GM18868 (cell line): Measurements from ENCODE around the gene NIM1K.

Source experiments
- ATAC-seq: cut with Tn5 transposase; IDR thresholded peaks from one replicate; pipeline ENCODE4 v1.9.1; 2021; ENCODE audit warnings: mild to moderate bottlenecking, moderate library complexity; ENCODE audit not compliant: unreplicated experiment

NIM1K gene

DNA sequence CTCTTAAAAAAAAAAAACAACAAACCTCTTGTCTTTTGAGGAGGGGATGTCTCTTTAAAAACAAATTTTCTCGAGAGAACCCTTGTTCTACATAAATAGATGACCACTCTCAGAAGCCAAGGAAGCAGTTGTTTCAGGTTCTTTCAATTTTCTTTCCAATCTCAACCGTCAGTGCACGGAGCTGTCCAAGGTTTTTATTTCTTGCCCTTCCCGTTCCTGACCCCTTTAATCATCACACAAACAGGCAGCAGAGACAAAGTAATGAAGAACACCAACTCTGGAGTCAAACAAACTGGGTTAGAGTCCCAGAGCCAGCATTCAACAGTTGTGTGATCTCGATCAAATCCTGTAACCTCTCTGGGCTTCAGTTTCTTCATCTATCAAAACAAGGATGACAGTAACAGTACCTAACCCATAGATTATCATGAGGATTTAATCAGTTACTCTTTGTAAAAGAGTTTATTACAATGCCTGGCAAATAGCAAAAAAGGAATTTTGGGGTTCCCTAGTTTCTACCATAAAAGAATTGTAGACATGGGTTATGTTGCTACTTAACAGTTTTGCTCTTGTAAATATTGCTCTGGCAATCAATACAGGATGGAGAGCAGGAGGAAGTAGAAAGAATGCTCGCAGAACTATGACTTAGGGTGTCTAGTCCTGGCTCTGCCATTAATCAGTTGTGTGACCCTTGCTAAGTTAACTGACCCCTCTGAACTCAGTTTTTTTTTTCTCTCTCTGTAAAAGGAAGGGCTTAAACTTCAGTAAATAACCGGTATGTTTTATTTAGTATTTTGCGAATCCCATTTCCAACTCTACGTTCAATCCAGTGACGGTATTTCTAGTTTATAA lies 1.0 kb upstream of the NIM1K start:
- no peak for ATAC-seq

- ATAC-seq = peak; percentile 11
Measured at GRCh38 chr5:43192558-43193180, 644 bp downstream of the NIM1K start.

DNA sequence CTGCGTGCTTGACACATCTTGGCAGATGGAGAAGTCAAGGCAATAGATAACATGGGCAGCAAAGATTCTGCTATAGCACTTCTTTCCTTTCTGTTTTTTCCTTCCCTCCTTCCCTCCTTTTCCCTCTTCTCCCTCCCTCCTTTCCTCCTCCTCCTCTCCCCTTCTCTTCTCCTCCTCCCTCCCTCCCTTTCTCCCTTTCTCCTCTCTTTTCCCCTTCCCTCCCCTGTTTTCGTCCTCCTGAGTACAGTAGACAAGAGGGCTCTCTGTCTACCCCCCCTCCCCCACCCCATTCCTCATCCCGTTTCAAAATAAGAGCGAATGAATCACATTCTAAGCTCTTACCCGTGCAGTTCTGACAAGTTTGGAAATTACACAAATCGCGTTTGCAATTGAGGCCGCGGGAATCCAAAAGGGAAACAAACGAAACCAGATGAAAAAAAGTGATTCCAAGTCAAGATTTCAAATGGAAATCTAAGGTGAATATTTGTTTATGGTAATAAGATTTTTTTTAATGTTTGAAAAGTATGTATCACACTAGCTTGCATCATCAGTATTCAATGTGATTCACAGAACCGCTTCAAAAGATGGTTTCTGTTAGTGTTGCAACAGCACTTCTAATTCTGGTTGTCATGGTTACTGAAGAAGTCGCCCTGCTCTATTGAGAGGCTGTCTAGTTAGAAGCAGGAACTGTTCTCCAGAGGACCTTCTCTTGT lies 1.3 kb downstream of the NIM1K start:
- ATAC-seq = peak; percentile 57

DNA sequence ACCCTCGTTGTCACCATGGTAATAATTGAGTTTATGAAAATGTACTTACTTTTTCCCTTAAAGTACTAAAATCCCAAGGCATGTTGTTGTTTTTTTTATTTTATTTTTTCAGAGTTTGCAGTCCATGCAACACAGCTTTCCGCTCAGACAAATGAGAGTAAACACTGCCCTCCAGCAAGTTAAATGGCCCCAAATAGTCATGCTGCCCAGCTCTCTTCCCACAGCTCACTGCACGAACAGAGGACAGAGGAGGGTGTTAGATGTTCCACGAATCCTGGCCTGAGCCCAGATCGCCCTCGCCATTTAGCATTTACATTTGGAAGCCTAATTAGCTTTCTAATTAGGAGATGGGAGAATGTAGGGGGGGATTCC lies 1.9 kb downstream of the NIM1K start:
- ATAC-seq = no peak

DNA sequence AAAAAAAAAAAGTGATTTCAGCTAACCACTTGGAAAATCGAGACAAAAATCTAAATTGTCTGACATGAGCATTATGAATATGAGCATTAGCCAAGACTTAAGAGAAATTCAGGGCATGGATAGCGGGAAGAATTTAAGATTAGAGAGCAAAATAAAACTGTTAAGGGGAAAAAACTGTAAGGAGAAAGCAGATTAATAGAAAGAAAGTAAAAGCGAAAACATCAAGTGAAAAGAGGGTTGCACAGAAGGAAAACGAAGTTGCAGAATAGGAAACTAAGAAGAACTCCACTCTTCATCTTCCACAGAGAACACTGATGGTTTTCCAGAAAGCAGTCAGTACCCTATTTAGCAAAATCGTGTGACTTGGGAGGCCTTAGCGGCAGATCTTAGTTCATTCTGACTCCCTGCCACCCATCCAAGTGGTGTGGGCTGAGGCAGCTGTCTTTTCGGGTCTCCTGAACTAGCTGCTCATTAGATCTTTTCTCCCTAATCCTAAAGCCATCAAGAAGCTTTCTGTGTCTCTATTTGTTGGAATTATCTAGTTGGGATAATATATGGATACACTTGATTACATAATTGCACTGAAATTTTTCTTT lies 3.7 kb downstream of the NIM1K start:
- ATAC-seq = no peak

DNA sequence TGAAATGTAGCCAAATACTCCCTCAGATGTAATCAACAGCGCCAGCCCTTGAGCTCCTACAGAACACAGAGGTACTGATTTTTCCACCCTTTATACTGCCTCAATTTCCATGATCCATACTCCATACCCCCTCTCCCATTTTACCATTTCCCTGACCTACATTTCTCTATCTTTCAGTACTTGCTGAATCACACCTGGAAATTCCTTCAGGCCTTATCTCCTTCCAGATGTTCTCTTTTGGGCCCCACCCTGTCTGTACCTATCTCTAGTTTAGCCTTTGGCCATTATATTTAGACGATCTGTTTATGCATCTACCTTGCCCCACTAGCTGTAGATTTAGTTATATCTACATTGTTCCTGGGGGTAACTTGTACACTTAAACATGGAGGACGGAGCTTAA lies 5.5 kb downstream of the NIM1K start:
- ATAC-seq = no peak

- ATAC-seq = peak; percentile 50
Measured at GRCh38 chr5:43201442-43201841, 9.4 kb downstream of the NIM1K start.

GRCh38 chr5:43202380-43202779 lies 10.4 kb downstream of the NIM1K start:
- ATAC-seq = no peak

DNA sequence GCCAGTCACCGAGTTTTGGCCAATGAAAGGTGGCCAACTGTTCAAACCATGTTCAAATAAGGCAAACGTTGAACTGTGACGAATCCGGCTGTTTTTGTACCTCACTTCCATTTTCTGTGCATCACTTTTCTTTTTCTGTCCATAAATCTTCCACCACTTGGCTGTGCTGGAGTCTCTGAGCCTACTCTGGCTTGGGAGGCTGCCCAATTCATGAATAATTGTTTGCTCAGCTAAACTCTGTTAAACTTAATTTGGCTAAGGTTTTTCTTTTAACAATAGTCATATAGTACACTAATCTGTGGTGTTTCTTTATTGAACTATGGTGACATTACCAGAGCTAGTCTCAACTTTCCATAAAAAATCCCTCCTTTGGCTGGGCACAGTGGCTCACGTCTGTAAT lies 11.3 kb downstream of the NIM1K start:
- ATAC-seq = no peak

- ATAC-seq = no peak
Measured at GRCh38 chr5:43204958-43205357, 12.9 kb downstream of the NIM1K start.

GRCh38 chr5:43207601-43208000 lies 15.6 kb downstream of the NIM1K start:
- no peak for ATAC-seq

- no peak for ATAC-seq
Measured at GRCh38 chr5:43208658-43209057, 16.6 kb downstream of the NIM1K start.

- no peak for ATAC-seq
Measured at GRCh38 chr5:43209060-43209459, 17.0 kb downstream of the NIM1K start.

DNA sequence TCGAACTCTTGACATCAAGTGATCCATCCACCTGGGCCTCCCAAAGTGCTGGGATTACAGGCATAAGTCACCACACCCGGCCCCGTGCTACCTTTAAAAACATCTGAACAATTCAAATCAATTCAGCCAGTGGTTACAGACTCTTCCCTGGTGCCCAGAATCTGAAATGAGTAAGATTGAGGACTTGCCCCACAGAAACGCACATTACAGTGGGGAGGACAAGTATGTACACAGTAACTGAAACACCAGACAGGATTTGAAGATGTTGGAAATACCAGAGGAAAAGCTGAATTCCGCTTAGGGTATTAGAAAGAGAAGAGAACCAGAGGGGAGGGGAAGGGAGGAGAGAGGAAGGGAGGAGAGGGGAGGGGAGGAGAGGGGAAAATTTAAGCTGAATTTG lies 17.8 kb downstream of the NIM1K start:
- no peak for ATAC-seq

DNA sequence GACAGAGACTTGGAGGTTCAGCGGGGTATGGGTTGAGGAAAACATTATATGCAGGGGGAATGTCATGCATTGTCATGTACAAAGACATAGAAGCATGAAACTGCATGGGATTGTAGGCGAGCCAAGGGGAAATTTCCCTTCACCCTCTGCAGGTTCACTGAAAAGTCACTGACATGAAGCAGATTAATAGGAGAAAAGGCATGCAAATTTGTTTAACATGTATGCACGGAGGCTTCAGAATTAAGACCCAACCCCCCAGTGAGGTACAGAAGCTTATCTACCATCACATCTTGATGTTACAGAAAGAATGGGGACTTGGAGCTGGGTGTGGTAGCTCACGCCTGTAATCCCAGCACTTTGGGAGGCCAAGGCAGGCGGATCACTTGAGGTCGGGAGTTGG lies 18.5 kb downstream of the NIM1K start:
- ATAC-seq = peak; percentile 57

DNA sequence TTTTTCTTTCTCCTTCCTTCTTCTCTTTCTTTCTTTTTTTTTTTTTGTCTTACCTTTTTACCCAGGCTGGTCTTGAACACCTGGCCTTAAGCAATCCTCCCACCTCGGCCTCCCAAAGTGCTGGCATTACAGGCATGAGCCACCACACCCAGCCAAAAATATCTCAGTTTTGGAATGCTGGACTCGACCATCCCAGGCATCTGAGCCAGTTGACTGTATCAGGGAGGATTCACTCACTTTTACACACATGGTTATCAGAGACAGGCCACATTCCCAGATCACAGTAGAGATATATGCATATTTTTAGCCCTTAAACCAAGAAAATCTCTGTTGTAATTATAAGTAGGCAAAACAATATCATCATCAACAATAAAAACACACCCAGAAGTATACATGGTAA lies 21.9 kb downstream of the NIM1K start:
- no peak for ATAC-seq

GRCh38 chr5:43215073-43215631 lies 23.1 kb downstream of the NIM1K start:
- no peak for ATAC-seq

- ATAC-seq = no peak
Measured at GRCh38 chr5:43216941-43217340, 24.9 kb downstream of the NIM1K start.

GRCh38 chr5:43219120-43219519 lies 27.1 kb downstream of the NIM1K start:
- ATAC-seq = no peak

DNA sequence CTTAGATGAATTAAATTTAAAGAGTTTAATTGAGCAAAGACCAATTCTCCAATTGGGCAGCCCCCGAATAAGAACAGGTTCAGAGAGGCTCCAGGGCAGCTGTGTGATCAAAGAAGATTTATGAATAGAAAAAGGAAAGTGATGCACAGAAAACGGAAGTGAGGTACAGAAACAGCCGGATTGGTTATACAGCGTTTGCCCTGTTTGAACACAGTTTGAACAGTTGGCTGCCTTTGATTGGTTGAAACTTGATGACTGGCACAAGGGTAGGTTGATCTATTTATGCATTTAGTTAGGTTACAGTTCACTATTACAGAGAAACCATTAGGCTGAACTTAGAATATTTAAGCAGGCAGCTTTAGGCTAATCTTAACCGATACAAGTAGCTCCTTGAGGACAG lies 29.5 kb downstream of the NIM1K start:
- ATAC-seq = no peak

- ATAC-seq = peak; percentile 45
Measured at GRCh38 chr5:43225649-43226245, 33.7 kb downstream of the NIM1K start.
